Measurements from ENCODE around the gene SLC12A9. TPM values are rescaled to one million over a fixed set of nuclear protein-coding genes. Genes with fewer than 3 reads are reported as not detected.

Gene SLC12A9, protein sequence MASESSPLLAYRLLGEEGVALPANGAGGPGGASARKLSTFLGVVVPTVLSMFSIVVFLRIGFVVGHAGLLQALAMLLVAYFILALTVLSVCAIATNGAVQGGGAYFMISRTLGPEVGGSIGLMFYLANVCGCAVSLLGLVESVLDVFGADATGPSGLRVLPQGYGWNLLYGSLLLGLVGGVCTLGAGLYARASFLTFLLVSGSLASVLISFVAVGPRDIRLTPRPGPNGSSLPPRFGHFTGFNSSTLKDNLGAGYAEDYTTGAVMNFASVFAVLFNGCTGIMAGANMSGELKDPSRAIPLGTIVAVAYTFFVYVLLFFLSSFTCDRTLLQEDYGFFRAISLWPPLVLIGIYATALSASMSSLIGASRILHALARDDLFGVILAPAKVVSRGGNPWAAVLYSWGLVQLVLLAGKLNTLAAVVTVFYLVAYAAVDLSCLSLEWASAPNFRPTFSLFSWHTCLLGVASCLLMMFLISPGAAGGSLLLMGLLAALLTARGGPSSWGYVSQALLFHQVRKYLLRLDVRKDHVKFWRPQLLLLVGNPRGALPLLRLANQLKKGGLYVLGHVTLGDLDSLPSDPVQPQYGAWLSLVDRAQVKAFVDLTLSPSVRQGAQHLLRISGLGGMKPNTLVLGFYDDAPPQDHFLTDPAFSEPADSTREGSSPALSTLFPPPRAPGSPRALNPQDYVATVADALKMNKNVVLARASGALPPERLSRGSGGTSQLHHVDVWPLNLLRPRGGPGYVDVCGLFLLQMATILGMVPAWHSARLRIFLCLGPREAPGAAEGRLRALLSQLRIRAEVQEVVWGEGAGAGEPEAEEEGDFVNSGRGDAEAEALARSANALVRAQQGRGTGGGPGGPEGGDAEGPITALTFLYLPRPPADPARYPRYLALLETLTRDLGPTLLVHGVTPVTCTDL
- total RNA-seq = 14.1 and 16.8 TPM in 2 replicates

DNA sequence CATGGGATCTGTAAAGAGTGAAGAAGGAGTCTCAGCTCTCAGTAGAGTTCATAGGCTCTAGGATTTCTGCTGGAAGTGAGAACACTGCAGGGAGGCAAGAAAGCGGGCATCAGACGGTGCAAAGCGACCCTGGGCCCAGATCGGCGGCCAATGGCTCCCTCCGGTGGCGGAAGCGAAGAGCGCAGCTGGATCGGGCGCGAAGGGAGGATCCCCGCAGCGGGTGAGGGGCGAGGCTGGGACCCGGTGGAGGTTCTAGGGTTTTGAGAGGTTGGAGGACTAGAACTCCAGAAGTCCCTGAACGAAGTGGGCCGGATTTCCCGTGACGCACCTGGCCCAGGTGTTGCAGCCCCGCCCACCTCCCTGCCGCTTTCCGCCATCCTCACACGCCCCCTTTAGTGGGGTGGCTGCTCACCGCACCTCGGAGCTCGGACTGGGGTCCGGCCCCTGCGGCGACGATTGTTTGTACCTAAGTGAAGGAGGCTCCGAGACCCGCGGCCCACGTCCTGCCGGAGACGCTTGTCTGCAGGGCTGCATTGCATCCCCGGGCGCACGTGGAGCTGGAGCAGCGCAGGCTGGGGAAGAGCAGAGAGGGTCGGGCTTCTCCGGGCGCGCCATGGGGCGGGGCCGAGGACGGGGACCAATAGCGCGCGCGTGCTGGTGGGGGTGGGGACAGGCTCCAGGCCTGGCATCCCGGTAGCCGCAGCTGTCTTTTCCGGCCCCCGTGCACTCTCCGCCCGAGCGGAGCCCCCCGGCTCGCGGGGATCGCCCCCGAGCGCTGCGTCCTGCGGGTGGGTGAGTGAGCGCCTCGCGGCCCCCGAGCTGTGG is at the start of gene SLC12A9:
SLC12A9 (plus strand) TSS at position 666 of the 825 bp plus-strand sequence. CDS start 1,485 bp downstream, outside the sequence.

DNA sequence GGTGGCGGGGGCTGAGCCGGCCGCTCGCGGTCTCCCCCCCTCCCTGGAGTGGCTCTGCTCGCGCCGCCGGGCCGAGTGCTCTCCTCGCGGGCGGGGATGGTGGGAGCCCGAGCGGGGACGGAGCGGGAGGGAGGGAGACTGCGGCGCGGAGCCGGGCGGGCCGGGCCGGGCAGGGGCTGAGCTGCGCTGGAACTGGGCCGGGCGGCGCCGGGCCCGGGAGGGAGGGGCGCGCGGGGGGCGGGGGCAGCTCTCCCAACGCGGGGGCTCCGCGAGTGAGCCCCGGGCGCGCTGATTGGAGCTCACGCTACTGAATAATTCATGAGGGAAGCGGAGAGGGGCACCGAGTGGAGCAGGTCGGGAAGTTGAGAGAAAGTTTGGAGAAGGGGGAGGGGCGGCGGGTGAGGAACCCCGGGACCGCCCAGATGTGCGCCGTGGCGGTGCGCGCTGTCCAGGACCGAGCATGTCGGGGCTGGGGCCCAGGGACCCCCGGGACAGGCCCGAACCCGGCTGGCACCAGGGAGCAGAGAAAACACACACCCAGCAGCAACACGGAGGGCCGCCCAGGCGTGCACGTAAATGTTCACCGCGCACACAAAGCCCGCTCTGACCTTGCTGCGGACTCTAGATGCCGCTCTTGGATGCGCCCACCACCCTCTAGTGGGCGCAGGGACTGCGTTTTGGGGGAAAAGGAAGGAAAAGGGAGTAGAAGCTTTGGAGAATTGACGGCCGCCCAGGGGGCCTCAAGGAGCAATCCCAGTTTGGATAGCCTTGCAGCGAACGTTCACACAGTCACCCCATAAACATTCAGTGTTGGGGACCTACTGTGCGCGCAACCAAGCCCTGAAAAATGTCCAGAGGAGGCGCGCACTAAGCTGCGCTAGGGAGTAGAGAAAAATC is 24.9 kb upstream of the SLC12A9 start, which contains the start of gene EPHB4:
EPHB4 (minus strand) TSS at position 194 of the 897 bp plus-strand sequence. CDS start 493 bp downstream, outside the sequence.

DNA sequence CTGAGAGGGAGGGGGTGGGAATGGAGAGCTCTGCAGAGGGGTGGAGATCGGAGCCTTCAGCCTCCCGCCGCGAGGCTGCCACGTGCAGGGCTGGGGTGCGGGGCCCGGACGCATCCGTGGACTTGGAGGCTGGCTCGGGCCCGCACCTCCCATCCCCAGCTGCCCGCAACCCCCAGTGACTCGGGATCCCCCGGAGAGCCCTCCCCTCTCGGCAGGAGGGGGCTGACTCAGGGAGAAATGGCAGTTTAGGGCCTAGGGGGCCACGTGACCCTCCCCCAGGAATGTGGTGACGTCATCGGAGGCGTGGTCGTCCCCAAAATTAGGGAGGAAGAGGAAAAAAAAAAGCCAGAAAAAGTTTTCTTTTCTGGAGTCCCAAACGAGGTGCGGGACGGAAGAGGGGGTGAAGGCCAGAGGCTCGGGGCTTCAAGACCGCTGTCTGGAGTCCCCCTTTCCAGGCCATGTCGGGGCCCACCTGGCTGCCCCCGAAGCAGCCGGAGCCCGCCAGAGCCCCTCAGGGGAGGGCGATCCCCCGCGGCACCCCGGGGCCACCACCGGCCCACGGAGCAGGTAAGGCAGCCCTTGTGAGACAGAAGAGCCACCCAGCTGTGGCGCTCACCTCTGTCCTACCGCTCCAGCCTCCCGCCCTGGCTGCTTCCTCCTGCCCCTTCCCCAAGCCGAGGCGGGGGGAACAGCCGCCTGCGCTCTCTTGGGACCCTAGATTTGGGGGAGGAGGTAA is 14.7 kb downstream of the SLC12A9 start, which contains the start of gene TRIP6:
TRIP6 (plus strand) TSS at position 348 of the 736 bp plus-strand sequence; CDS start at position 459, 111 bp downstream.

DNA sequence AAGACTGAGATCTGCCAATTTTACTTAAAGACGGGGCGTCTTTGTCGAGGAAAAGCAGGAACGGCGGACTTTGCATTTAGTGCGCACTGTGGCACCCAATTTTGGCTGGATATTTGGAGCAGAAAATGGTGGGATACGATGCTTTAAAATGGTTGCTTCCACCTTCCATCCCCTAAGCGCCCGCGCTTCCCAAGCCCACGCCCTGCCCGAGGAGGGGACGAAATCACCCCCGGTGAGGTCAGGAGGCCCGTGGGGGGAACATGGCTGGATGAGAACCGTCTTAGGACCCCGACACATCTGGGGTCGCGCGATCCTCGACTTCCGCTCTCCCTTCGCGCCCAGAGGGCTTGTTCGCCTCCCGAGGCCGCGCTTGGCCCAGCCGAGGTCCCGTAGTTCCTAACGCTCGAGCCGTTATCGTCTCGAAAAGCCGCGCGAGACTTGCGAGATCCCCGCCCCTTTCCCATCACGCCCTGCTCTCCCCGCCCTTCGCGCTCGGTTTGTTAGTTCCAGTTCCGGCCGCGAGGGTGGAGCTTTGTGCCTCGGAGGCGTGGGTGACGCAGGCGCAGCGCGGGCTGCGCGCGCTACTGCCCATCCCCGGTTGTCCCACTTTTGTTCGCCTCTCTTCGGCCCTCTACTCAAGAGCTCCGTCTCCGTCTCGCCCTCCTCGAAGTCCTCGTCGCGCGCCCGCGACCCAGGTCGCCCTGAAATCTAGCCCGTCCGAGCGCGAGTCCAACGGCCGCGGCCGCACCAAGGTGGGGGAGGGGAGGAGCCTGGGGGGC is 22.3 kb downstream of the SLC12A9 start, which contains the start of gene SRRT:
SRRT (plus strand) TSS at position 527 of the 779 bp plus-strand sequence. CDS start 488 bp downstream, outside the sequence.

DNA sequence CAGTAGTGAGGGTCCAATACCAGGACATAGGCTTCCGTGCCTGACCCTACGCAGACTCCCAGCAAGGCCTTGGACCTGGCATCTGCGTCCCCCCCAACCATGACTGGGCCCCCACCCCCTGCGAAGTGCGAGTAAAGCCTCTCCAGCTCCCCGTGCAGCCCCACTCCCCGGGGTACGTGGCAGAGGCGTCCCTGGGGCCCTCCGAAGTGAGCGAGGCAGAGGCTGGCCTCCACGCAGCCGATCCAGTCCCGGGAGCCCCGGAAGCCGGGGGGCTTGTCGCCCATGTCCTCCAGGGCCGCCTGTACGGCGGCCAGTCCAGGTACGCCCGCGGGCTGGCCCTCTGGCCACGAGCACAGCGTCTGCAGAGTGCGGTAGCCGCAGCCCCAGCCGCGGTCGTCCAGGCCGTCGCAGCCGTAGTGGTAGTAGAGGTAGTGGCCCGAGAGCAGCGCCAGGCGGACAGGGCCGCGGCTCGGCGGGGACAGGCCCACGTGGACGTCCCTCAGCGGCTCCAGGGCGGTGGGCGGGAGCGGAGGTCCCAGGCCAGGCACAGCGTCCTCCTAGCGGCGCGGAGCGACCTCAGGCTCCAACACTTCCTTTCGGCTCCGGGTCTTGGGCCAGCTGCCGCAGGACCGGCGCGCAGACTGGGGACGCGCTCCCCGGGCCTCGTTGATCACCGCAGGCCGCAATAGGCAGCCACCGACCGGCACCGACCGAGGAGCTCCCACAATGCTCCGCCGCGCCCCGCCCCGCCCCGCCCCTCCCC is 36.7 kb downstream of the SLC12A9 start, which contains the start of gene UFSP1:
UFSP1 (minus strand) TSS at position 728 of the 763 bp plus-strand sequence; CDS start at position 284, 444 bp downstream.

DNA sequence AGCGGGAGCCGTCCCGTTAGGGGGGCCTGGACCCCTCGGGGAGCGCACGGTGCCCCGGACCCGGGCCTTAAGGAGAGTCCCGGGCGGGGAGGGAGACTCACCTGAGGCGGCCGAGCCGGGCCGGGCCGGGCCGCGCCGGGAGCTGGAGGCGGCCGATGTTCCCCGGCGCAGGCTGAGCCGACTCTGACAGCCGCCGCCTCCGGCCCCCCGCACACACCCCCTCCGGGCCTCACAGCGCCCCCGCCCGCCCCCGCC is 43.1 kb downstream of the SLC12A9 start, which contains the start of gene ACHE:
ACHE (minus strand) TSS at position 188 of the 255 bp plus-strand sequence. CDS start 1,656 bp downstream, outside the sequence.

Other genes with a start within 250 kb of the SLC12A9 start
- 4.1 and 4.4 TPM in 2 replicates for gene MOSPD3, start 240.2 kb upstream of the SLC12A9 start, total RNA-seq
- gene TFR2, start 211.2 kb upstream of the SLC12A9 start, total RNA-seq = 0.14 and 0.37 TPM in 2 replicates
- not detected in 2 replicates for gene ACTL6B, start 196.3 kb upstream of the SLC12A9 start, total RNA-seq
- gene GNB2, start 179.0 kb upstream of the SLC12A9 start, total RNA-seq = 59.2 and 67.9 TPM in 2 replicates
- gene GIGYF1, start 158.5 kb upstream of the SLC12A9 start, total RNA-seq = 11.9 and 14.9 TPM in 2 replicates
- 27.6 and 31.5 TPM in 2 replicates for gene POP7, start 146.6 kb upstream of the SLC12A9 start, total RNA-seq
- gene EPO, start 132.2 kb upstream of the SLC12A9 start, total RNA-seq = not detected in 2 replicates
- not detected in 2 replicates for gene ZAN, start 119.1 kb upstream of the SLC12A9 start, total RNA-seq
- 38.6 and 45.7 TPM in 2 replicates for gene EPHB4, start 25.2 kb upstream of the SLC12A9 start, total RNA-seq
- 64.0 and 71.9 TPM in 2 replicates for gene TRIP6, start 14.7 kb downstream of the SLC12A9 start, total RNA-seq
- 29.3 and 36.5 TPM in 2 replicates for gene SRRT, start 22.4 kb downstream of the SLC12A9 start, total RNA-seq
- 4.1 and 6.7 TPM in 2 replicates for gene UFSP1, start 37.0 kb downstream of the SLC12A9 start, total RNA-seq
- not detected in 2 replicates for gene ACHE, start 43.2 kb downstream of the SLC12A9 start, total RNA-seq
- not detected in 2 replicates for gene MUC3A, start 96.8 kb downstream of the SLC12A9 start, total RNA-seq
- gene MUC12, start 116.9 kb downstream of the SLC12A9 start, total RNA-seq = 0.57 and 0.92 TPM in 2 replicates
- gene MUC17, start 167.4 kb downstream of the SLC12A9 start, total RNA-seq = under 0.01 TPM in 1 of 2 replicates, not detected in the other
- 21.6 and 22.3 TPM in 2 replicates for gene TRIM56, start 232.8 kb downstream of the SLC12A9 start, total RNA-seq

Data from smooth muscle cell of bladder (primary cell).